ENCODE measurements around the gene PPT2.
"Not testable (repeated sequence)": the region's sequence is repeated elsewhere in the genome, so short reads cannot be mapped to it uniquely, and the experiment has no call there.

GRCh38 chr6:32186151-32186840, 32.4 kb downstream of the PPT2 start:
- not testable (repeated sequence) for TF ChIP-seq CTCF (conservative IDR thresholded peaks at IDR 0.05 in 1 of 2, IDR thresholded peaks at IDR 0.05 in 1 of 2; ENCODE audit: low read depth in 1 of 2, low read length in 2 of 2); EZH2 (IDR thresholded peaks at IDR 0.05; ENCODE audit: low read length, missing control alignments)

All from fibroblast of lung (primary cell).